GM12873 (cell line): Measurements from ENCODE around the gene SLC26A4.

Experiments used
- CTCF ChIP-seq: IDR thresholded peaks from 2 replicates; pipeline ENCODE4 v1.5.1; 2012; ENCODE audit warnings: low read depth, mild to moderate bottlenecking, moderate library complexity, low read length, control low read depth; ENCODE audit not compliant: insufficient read depth; ENCODE audit errors: missing control alignments

The SLC26A4 gene

GRCh38 chr7:107746006-107746405 is 85.4 kb downstream of the SLC26A4 start:
- TF ChIP-seq CTCF, result no peak

GRCh38 chr7:107751113-107751512 is 90.5 kb downstream of the SLC26A4 start:
- no peak for TF ChIP-seq CTCF

- TF ChIP-seq CTCF, result no peak
Measured at GRCh38 chr7:107754642-107755041, 94.0 kb downstream of the SLC26A4 start.

GRCh38 chr7:107758667-107759066 is 98.0 kb downstream of the SLC26A4 start:
- TF ChIP-seq CTCF, result no peak

- no peak for TF ChIP-seq CTCF
Measured at GRCh38 chr7:107767391-107767790, 106.8 kb downstream of the SLC26A4 start.
